Testis (tissue), 3 donors: ENCODE measurements around the gene HNF1B. TPM values are rescaled to one million over a fixed set of nuclear protein-coding genes. Genes with fewer than 3 reads are reported as not detected.

Experiments
- DNase-seq: peaks from one replicate; pipeline ENCODE4 v3.0.0-alpha.2; 2019
- H3K27ac ChIP-seq, 2 donors: fragments of 200-600 bp; sonication (generic); one replicate each; pipeline ENCODE4 v1.5.1; 2019
- H3K27me3 ChIP-seq: fragments of 200-600 bp; sonication (generic); one replicate; pipeline ENCODE4 v1.5.1; 2019
- H3K36me3 ChIP-seq: fragments of 200-600 bp; sonication (generic); one replicate; pipeline ENCODE4 v1.5.1; 2017; ENCODE audit warnings: low read depth; ENCODE audit errors: missing control alignments
- H3K4me1 ChIP-seq: fragments of 200-600 bp; sonication (generic); one replicate; pipeline ENCODE4 v1.5.1; 2019
- H3K4me3 ChIP-seq, 2 donors: fragments of 200-600 bp; sonication (generic); one replicate each; pipeline ENCODE4 v1.5.1; 2017 to 2019
- H3K9me3 ChIP-seq: fragments of 200-600 bp; sonication (generic); one replicate; pipeline ENCODE4 v1.5.1; 2017
- CTCF ChIP-seq, 3 experiments: fragments of 450-650 bp in 2 of 3; fragments of 200-600 bp in 1 of 3; sonication (generic) in 1 of 3; IDR thresholded peaks; one replicate each; pipeline ENCODE4 v1.5.1; 2016 to 2019; ENCODE audit warnings: antibody characterized with exemption in 3 of 3, mild to moderate bottlenecking in 2 of 3, moderate library complexity in 1 of 3
- POLR2A ChIP-seq: fragments of 450-650 bp; IDR thresholded peaks from one replicate; pipeline ENCODE4 v1.6.1; 2017; ENCODE audit warnings: antibody characterized with exemption, mild to moderate bottlenecking, moderate library complexity
- WGBS, 2 donors: methylation state at CpG; one replicate each; pipeline ENCODE4 v1.1.5; 2018; 5-methylcytosine and 5-hydroxymethylcytosine counted together
- intact Hi-C: fragments of 100-400 bp; cut with DNase I; formaldehyde crosslinking; loops from one replicate; pipeline ENCODE4 v1.15.1; 2023; ENCODE audit warnings: low total_unique reads
- polyA plus RNA-seq: library from polyadenylated mRNA; stranded (reverse); fragments of 350-450 nt; fragmentation: Illumina TruSeq; extraction: RNeasy Lipid Tissue Mini Kit (QIAGEN cat#74804); gene quantifications from one replicate; pipeline ENCODE4 v1.2.3, GENCODE V29; 2014; ENCODE audit warnings: low read depth, low replicate concordance; ENCODE audit not compliant: insufficient read depth
- total RNA-seq, 2 donors: library from RNA; depleted of rRNA; stranded (reverse); fragments of >200 nt; gene quantifications; one replicate each; pipeline ENCODE4 v1.2.3, GENCODE V29; 2016

Gene HNF1B
- total and polyA plus RNA-seq, 3 donors from 2014 or later, result 2.9 to 6.3 (median 3.2) TPM

DNA sequence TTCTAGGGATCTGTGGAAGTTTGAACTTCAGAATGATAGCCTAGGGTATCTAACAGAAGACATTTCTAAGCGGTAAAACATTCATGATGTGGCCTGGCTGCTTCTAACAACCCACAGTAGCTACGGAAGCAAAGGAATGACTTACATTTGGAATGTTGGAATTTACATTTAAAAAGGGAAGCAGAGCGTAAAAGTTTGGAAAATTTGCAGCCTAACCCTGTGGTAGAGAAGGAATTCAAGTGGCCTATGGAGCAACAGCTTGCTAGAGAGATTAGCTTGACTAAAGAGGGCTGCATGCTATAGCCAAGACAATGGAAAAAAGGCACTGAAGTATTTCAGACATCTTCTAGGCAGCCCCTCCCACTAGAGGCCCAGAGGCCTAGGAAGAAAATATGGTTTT lies 50.1 kb downstream of the HNF1B start:
- TF ChIP-seq CTCF (IDR thresholded peaks at IDR 0.05) (no peak), POLR2A (no peak)
- H3K27me3 ChIP-seq, result no peaks in the 10 kb centered on the region
- no peaks in the 10 kb centered on the region for H3K4me1 ChIP-seq
- H3K9me3 ChIP-seq, result no peaks in the 10 kb centered on the region
- intact Hi-C loops, result no loop called here
- H3K27ac ChIP-seq, result no peak overlapping the region
- 92 to 95% methylated on average over 3 of the region's 3 CpGs for WGBS, 2 donors
- H3K4me3 ChIP-seq, result no peak overlapping the region
- DNase-seq, result no peak
- no peaks in the 10 kb centered on the region for H3K36me3 ChIP-seq

- 80 to 83% methylated on average over 5 of the region's 5 CpGs for WGBS, 2 donors
- no peaks in the 10 kb centered on the region for H3K9me3 ChIP-seq
- TF ChIP-seq POLR2A (no peak), CTCF (IDR thresholded peaks at IDR 0.05) (no peak)
- H3K27ac ChIP-seq, result no peak overlapping the region
- H3K4me3 ChIP-seq, result no peak overlapping the region
- H3K4me1 ChIP-seq, result no peaks in the 10 kb centered on the region
- no peak for DNase-seq
- no peaks in the 10 kb centered on the region for H3K36me3 ChIP-seq
- no peaks in the 10 kb centered on the region for H3K27me3 ChIP-seq
- intact Hi-C loops, result no loop called here
Observed at GRCh38 chr17:37693328-37693727, 51.5 kb downstream of the HNF1B start.

- TF ChIP-seq POLR2A (no peak), CTCF (IDR thresholded peaks at IDR 0.05) (no peak)
- Histone ChIP-seq H3K27ac (no peak overlapping the region), H3K36me3 (no peaks in the 10 kb centered on the region), H3K9me3 (no peaks in the 10 kb centered on the region), H3K4me3 (no peak overlapping the region), H3K4me1 (no peaks in the 10 kb centered on the region), H3K27me3 (no peaks in the 10 kb centered on the region)
- 84 to 94% methylated on average over 6 of the region's 6 CpGs for WGBS, 2 donors
- DNase-seq, result no peak
- intact Hi-C loops, result no loop called here
Observed at GRCh38 chr17:37691807-37692206, 53.1 kb downstream of the HNF1B start.

DNA sequence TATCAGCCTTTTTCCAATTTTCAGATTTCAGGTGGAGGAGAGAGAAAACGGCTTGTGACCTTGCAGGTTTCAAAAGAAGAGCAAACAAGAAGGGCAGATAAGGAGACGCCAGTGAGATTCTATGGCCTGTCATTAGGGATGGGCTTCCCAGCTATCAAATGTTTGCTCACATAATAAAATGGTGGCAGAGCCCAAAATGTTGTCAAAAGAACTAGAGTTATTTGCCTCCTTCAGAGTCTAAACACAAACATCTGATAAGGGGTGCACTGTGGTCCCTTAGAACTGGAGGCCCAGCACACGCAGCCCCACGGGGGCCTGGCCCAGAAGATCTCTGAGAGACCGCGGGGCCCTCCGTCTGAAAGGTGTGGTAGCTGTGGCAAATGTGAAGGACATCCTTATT lies 55.5 kb downstream of the HNF1B start:
- H3K4me3 ChIP-seq, result no peak overlapping the region
- TF ChIP-seq POLR2A (no peak), CTCF (IDR thresholded peaks at IDR 0.05) (no peak)
- WGBS, 2 donors, result 64 to 76% methylated on average over 7 of the region's 7 CpGs
- no peak overlapping the region for H3K27ac ChIP-seq
- H3K9me3 ChIP-seq, result no peaks in the 10 kb centered on the region
- no peaks in the 10 kb centered on the region for H3K4me1 ChIP-seq
- DNase-seq, result no peak
- no peaks in the 10 kb centered on the region for H3K36me3 ChIP-seq
- intact Hi-C loops, result no loop called here
- no peaks in the 10 kb centered on the region for H3K27me3 ChIP-seq

- H3K4me1 ChIP-seq, result no peaks in the 10 kb centered on the region
- DNase-seq, result no peak
- H3K9me3 ChIP-seq, result no peaks in the 10 kb centered on the region
- H3K27ac ChIP-seq, result no peak overlapping the region
- H3K4me3 ChIP-seq, result no peak overlapping the region
- TF ChIP-seq POLR2A (no peak), CTCF (IDR thresholded peaks at IDR 0.05) (no peak)
- H3K27me3 ChIP-seq, result no peaks in the 10 kb centered on the region
- no peaks in the 10 kb centered on the region for H3K36me3 ChIP-seq
- intact Hi-C loops, result no loop called here
- WGBS, 2 donors, result 60 to 66% methylated on average over 9 of the region's 9 CpGs
Observed at GRCh38 chr17:37683454-37683984, 61.3 kb downstream of the HNF1B start.
